NCI-H748 (cell line): ENCODE data around the gene COL4A2.
"Not testable (repeated sequence)": the region's sequence is repeated elsewhere in the genome, so short reads cannot be mapped to it uniquely, and the experiment has no call there.

Source experiments
- DNase-seq: peaks from one replicate; lab custom pipeline; 2025; ENCODE audit not compliant: unreplicated experiment; lab: John Stamatoyannopoulos, UW

COL4A2 gene

DNA sequence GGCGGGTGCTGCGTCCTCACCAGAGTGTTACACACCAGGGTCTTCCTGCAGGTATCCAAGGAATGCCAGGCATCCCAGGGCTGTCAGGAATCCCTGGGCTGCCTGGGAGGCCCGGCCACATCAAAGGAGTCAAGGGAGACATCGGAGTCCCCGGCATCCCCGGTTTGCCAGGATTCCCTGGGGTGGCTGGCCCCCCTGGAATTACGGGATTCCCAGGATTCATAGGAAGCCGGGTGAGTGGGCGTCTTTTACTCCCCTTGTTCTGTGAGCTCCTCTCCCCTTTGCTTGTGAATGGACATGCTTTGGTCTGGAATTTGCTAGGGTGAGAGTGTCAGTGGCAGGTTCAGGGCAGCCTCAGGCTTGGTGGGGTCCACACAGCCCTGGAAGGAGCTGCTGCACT lies 178.5 kb downstream of the COL4A2 start:
- DNase-seq: no peak

DNA sequence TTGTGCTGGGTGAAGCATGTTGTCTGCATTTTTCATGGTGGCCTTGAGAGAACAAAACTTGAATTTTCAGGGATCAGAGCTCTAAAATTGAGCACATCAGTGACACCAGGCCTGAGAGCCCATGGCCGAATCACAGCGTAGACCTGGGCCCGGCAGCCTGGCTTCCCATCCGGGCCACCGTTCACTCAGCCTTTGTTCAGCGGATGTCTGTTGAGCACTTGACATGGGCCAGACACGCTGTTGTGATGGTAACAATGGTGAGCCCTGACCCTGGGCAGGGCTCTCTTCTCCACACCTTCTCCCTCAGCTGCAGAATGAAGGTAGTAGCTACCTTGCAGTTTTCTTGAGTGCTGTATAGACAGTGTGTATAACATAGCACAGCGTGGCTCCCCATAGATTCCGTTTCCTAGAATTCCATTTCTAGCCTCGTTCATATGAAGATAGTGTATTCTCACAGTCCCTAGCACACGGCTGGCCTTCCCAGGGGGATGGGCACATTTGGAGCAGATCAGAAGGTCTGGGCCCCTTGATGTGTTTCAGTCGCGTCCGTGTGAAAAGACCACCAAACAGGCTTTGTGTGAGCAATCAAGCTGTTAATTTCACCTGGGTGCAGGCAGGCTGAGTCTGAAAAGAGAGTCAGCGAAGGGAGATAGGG lies 179.1 kb downstream of the COL4A2 start:
- DNase-seq: no peak

DNA sequence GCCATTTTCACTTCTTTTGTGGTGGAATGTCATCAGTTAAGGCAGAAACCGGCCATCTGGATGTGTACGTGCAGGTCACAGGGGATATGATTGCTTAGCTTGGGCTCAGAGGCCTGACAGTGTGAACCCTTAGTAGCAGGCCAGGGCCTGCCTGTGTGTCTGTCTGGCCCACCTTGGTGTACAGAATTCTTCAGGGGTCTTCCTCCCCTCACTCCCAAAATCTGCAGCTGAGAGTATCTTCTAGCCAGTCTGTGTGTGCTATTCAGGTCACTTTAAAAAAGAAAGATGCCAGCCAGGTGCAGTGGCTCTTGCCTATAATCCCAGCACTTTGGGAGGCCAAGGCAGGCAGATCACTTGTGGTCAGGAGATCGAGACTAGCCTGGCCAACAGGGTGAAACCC lies 179.8 kb downstream of the COL4A2 start:
- DNase-seq: not testable (repeated sequence)

DNA sequence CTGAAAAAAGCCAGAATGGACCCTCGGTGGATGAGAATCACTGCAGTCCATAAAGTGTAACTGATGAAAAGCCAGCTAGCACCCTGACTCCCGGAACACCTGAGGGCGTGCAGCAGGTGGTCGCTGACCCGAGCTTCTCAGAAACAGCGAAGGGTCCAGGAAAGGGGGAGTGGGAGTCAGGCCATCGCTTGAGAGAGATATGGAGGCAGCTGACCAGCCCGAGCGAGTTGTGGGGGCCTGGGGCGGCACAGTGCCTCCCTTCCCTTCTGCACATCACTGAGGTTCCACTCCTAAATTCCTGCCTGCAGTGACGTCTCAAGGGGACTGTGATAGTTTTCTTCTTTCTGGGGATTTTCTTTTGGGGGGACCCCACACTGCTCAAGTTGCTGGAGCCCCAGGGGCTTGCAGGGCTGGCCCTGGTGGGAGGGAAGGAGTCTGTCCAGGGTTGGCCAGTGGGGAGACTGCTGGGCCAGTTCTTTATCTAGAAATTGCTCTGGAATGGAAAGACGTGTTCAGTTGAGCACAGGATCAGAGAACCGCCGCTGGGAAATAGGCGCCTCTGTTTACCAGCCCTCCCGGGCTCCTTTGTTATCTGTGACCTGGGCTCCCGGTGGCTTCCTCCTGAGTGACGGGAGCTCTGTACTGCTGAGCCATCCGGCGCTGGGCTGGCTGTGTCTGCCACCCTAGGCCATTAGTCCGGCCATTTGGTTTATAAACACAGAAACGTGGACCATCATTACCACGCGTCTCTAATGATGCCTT lies 183.1 kb downstream of the COL4A2 start:
- DNase-seq: no peak

DNA sequence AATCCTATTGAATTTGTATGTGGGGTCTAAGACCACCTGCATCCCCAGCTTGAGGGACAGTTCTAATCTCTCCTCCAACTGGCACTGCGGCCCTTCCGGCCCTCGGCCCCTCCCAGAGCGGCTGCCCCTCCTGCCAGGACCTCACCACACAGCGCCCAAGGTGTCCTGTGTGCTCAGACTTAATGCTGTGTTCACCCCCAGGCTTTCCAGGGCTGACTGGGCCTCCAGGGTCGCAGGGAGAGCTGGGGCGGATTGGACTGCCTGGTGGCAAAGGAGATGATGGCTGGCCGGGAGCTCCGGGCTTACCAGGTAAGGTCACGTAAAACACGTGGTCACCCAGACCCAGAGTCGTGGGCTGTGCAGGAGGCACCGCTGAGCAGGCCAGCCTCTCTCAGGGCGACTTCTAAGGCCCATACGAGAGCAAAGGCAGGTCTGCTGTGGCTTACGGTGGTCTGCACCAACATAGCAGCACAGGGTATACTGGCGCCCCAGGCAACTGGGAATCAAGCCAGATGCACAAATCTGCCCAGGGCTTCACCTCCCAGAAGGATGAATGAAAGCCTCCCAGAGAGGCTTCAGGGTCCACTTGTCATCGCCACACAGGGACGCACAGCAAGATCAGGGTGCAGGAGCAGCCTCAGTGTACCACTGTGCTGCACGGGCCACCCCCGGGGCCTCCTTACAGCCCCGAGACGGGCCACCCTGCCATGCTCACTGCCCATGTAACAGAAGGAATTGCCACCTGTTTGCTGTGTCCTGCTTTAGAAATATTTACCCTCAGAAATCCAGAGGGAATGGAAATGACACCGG lies 185.0 kb downstream of the COL4A2 start:
- DNase-seq: no peak

DNA sequence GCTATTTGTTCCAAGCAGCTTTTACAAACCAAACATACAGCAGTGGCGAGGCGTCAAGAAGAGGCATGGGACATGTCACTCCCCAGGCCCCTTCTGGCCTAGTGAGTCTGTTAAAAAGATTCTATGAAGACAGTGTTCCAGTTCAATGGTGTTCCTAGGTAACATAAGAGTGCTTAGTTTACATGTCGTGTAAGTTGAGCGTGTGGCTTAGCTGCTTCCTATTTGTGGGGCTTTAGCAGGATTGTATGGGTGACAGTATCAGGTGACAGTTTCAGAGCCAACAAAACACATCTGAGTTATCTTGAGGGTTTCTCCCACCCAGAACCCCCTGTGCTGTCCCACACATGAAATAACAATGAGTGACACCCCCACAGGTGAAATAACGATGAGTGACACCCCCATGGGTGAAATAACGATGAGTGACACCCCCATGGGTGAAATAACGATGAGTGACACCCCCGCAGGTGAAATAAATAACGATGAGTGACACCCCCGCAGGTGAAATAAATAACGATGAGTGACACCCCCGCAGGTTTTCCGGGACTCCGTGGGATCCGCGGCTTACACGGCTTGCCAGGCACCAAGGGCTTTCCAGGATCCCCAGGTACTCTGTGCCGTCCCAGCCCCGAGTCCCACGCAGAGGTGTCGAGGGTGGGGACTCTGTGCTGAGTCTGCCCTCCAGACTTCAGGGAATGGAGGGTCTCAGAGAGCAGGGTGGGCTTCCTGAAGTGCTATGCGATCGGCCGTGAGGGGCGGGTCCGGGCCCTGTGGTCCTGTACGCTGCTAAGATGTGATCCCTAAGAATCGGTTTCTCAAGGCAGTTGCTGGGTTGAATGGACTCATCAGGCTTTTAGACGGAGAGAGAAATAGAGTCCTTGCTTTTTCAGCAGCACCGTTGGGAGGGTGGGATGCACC lies 185.9 kb downstream of the COL4A2 start:
- DNase-seq: no peak

DNA sequence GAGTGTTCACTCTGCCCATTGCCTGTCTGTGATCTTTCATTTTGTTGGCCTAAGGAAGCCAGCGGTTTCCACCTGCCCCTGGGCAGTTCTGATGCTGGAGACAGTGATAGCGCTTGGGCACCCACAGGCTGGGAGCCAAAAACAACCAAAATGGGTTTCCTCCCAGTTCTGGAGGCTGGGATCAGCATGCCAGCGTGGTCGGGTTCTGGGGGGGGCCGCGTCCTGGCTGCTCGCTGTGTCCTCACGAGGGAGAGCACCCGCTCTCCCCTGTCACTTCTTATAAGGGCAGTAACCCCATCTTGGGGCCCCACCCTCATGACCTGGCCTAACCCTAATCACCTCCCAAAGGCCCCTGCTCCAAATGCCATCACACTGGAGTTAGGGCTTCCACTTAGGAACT lies 186.5 kb downstream of the COL4A2 start:
- no peak for DNase-seq

DNA sequence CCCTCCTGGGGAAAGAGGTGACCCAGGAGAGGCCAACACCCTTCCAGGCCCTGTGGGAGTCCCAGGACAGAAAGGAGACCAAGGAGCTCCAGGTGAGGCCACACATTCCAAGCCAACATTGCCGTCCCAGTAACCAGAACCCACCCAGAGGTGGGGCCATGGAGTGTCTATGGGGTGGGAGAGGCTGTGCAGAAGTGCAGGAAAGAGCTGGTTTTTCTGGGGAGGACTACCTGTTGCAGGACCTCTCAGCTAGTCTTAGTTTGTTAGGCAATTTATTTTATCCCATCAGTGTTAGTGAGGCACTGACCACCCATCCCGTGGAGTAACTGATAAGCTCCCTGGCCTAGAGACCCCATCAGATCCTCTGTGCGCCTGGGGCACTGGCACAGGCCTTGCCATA lies 188.3 kb downstream of the COL4A2 start:
- no peak for DNase-seq

DNA sequence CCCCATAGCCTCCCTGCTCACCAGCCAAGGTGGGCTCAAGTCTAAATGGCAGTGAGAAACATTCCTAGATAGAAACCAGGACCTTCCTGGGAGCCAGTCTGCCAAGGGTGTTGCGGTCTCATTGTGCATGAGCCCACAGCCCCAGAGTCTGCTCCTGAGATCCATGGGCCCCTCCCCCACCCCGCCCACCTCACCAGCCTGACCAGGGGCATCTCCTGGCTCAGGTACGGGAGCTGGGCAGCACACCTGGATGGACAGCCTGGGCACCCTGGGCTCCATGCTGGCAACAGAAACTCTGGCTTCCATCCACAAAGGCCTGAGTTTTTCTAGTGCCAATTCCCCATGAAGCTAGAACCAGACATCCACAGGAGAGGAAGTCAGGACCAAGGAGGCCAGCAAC lies 188.8 kb downstream of the COL4A2 start:
- DNase-seq: no peak

DNA sequence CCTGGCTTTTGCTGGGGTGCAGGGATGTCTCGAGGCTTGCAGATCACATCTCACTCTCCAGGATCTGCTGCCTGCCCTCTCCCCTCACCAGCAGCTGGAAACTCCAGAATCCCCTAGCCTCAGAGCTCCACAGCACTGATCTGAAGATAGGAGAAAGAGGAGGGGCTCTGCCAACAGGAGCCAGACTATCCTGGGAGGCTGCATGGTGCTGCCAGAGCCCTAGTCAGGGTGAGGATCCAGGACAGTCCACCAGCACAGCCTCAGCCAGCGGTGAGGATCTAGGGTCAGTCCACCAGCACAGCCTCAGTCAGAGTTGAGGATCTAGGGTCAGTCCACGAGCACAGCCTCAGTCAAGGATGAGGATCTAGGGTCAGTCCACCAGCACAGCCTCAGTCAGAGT lies 189.2 kb downstream of the COL4A2 start:
- no peak for DNase-seq

DNA sequence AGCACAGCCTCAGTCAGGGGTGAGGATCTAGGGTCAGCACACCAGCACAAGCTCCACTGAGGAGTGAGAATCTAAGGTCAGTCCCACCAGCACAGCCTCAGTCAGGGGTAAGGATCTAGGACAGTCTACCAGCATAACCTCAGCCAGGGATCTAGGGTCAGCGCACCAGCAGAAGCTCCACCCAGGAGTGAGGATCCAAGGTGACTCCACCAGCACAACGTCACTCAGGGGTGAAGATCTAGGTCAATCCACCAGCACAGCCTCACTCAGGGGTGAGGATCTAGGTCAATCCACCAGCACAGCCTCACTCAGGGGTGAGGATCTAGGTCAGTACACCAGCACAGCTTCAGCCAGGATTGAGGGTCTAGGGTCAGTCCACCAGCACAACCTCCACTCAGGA lies 189.9 kb downstream of the COL4A2 start:
- DNase-seq: no peak

DNA sequence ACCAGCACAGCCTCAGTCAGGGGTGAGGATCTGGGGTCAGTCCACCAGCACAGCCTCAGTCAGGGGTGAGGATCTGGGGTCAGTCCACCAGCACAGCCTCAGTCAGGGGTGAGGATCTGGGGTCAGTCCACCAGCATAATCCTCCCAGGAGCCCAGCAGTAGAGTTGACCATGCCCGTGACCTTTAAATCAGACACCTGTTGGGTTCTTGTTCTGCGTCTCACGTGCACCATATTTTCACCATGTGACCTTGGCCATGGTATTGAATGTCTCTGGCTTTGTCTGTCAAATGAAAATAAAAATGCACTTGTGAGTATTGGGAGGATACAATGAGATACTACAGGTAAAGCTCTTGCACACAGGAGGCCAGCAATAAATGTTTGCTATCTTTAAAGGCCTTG lies 190.8 kb downstream of the COL4A2 start:
- DNase-seq: not testable (repeated sequence)

DNA sequence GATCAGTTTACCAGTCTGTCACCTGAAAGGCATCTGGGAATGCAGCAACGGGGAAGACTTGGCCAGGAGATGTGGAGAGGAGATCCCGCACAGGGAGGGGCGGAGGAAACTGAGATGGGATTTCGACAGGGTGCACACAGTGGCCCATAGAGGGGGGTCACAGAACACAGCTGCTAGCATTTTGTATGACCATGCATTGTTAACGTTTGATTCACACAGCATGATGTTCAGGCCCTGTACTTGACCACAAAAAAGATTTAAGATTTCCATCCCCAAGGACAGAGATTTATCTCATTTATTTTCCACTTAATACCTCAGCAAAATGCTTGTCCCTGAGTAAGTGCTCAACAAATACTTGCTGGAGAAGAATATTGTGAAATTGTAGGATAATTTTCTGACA lies 191.2 kb downstream of the COL4A2 start:
- no peak for DNase-seq

DNA sequence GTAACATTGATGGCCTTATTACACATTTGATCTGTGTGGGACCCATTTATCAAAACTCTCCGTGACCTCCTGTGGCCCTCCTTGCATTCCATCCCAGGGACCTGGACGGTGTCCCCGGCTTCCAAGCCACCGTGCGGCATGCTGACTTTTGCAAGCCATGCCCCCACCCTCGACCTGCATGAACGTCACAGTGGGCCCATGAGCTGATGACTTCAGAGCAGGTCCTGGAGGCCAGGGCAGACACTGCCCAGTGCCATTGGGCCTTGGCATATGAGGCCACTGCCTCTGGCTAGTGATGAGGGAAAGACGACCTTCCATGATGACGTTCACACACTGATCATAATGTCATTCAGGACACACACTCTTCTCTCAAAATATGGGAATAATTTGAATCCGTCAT lies 191.7 kb downstream of the COL4A2 start:
- no peak for DNase-seq

DNA sequence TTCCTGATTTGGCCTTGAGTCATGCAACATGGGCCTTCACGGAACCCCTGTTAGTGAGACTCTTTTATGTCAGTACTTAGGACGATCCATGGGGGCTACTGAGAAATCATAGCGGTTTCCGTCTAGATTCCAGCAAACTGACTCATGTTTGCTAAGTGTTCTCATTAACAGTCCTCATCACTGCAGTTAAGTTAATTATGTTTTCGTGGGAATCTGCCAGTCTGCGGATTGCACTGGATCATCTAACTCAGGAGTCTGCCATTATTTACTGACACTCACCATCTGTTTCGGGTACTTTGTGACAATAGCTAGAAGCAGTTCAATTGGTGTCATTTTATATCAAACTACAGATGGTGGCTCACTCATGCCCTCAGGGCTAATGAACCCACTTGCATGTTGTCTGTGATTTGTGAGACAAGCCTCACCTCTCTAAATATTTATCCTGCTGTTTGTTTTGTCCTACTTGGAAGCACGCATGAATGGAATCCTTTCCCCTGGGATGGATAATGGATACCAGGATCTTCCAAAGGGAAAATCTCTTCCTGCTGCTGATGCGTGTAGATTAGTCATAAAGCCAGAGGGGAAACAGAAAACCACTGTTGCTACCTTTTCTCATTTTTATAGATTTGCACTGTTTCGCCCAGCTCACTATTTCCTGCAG lies 192.7 kb downstream of the COL4A2 start:
- DNase-seq: peak; percentile 96

DNA sequence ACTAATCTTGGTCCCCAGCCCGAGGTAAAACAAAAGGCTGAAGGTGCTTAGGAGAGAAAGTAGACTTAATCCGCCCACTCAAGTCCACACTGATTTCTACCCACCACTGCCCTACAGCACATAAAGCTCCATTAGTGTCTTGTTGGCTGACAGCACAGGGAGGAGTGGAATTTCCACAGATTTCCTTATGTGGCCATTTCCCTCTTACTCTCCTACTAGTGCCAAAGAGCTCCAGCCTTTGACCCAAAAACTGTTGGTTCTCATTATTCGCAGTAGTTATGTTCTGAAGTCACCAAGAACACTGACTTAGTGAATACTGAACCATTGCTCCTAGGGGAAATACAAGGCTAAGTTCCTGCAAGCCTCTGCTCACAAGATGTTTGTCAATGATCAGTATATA lies 193.3 kb downstream of the COL4A2 start:
- DNase-seq: no peak

DNA sequence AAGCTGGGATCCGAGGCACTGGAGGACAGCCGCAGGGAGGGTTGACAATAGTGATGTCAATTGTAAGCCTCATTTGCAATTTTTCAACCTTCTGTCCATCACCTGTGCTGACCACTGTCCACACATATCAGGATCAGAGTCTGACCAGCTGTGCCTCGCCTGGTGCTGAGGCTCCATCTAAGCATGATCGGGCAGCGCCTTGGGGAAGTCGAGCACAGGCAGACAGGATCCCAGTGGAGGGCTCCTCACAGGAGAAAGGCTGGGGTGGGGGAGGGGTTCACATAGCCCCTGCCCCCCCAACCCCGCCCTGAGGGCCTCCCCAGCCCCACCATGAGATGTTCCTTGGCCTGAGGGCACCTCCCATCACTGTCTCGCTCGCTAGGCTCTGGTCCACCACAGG lies 194.1 kb downstream of the COL4A2 start:
- no peak for DNase-seq

DNA sequence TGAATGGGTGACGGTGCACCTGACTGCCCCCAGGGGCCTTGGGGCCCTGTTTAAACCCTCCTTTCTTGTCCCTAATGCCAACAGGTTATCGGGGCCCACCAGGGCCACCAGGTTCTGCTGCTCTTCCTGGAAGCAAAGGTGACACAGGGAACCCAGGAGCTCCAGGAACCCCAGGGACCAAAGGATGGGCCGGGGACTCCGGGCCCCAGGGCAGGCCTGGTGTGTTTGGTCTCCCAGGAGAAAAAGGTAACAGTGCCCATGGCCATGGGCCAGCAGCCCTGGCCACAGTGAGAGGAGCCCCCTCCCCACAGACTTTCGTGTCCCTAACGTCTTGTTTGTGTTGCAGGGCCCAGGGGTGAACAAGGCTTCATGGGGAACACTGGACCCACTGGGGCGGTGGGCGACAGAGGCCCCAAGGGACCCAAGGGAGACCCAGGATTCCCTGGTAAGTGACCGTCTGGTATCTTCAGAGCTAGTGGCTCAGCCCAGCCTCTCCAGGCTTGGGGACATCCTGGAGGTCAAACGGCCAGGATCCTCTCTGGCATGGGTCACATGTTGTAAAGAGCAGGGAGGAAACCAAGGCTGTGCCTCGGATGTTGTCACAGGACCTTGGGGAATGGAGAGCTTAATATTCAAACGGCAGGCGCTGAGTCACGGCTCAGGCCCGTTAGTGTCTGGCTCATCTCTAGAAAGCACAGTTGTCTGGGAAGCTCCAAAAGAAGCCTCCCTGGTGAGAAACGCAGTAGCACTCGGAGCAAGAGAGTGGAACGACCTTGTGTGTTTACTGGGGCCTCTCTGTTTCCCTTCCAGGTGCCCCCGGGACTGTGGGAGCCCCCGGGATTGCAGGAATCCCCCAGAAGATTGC lies 196.2 kb downstream of the COL4A2 start:
- no peak for DNase-seq

DNA sequence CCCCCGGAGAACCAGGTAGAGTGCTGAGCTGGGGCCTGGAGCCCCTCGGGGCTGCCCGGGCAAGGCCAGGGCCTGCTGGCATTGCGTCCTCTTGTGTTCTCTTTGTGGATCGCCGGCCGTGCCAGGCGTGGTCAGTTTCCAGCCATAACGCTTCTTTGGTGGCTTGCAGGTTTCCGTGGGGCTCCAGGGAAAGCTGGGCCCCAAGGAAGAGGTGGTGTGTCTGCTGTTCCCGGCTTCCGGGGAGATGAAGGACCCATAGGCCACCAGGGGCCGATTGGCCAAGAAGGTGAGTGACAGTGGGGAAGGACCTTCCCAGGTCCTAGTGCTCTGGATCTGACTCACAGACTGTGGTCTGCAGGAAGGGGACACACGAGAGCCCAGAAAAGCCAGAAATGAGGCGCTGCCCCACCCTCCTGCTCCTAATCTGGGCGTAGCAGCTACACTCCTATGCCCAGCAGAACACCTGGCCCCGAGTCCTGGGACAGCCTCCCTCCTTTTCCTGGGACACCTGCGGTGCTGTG lies 197.0 kb downstream of the COL4A2 start:
- no peak for DNase-seq
